ENCODE data around the gene ATRN. TPM values are rescaled to one million over a fixed set of nuclear protein-coding genes. Genes with fewer than 3 reads are reported as not detected.

The ATRN gene
- total RNA-seq, 1 donor from 2014 or later: 8.6 TPM

GRCh38 chr20:3681931-3682781 is 211.3 kb downstream of the ATRN start, which contains the start of gene ADAM33:
Gene ADAM33 (minus strand): TSS chr20:3682010. CDS start chr20:3682004, 6 bp downstream.
- H3K4me1 ChIP-seq: peaks cover 18 to 39% of the 10 kb centered on the region in 2 donors

DNA sequence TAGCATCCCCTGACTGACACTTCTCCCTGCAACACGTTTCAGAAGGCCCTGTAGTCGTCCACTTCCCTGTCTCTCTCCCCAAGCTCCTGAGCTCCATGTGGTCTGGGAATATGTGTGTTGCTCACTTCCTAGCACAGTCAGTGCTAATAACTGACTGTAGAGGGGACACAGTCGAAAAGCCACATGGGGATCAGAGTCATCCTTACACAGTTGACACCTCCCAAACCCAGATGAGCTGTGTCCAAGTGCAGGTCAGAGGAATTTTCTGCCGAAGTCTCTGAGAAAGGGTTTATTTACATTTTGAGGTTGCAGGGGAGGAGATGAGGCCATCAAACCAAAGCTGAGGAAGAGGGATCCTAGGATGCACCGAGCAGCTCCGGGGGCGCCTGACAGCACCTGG is 214.5 kb downstream of the ATRN start:
- TF ChIP-seq, protein P1, sequence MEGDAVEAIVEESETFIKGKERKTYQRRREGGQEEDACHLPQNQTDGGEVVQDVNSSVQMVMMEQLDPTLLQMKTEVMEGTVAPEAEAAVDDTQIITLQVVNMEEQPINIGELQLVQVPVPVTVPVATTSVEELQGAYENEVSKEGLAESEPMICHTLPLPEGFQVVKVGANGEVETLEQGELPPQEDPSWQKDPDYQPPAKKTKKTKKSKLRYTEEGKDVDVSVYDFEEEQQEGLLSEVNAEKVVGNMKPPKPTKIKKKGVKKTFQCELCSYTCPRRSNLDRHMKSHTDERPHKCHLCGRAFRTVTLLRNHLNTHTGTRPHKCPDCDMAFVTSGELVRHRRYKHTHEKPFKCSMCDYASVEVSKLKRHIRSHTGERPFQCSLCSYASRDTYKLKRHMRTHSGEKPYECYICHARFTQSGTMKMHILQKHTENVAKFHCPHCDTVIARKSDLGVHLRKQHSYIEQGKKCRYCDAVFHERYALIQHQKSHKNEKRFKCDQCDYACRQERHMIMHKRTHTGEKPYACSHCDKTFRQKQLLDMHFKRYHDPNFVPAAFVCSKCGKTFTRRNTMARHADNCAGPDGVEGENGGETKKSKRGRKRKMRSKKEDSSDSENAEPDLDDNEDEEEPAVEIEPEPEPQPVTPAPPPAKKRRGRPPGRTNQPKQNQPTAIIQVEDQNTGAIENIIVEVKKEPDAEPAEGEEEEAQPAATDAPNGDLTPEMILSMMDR (IDR thresholded peaks at IDR 0.05): no peak
- Histone ChIP-seq H3K4me1 (peaks cover 13 to 23% of the 10 kb centered on the region in 2 donors), H3K4me3 (no peak overlapping the region), H3K27me3 (no peaks in the 10 kb centered on the region), H3K9me3 (no peaks in the 10 kb centered on the region), H3K36me3 (no peaks in the 10 kb centered on the region), H3K27ac (peak overlapping the region in 1 of 2 donors; percentile 18)
- no peak for DNase-seq (ENCODE audit: low spot score in 2 of 2)
- intact Hi-C loops (cut with DNase I): loop anchor here (10.0 kb wide), 3 partner anchors 211 to 399 kb away; partner anchors contain the start of genes ATRN and RNF24

More at GRCh38 chr20:3681931-3682781, 211.3 kb downstream of the ATRN start, which contains the start of gene ADAM33:
- Histone ChIP-seq H3K36me3 (no peaks in the 10 kb centered on the region), H3K9me3 (no peaks in the 10 kb centered on the region), H3K27ac (peak within 1 kb of the TSS; percentile 90 to 94), H3K4me3 (peak within 1 kb of the TSS; percentile 85 to 88), H3K27me3 (no peaks in the 10 kb centered on the region)
- DNase-seq (ENCODE audit: low spot score in 2 of 2): peak in 1 of 2 donors; percentile 79
- TF ChIP-seq, protein P1 (IDR thresholded peaks at IDR 0.05): no peak
- intact Hi-C loops (cut with DNase I): loop anchor here (5.0 to 10.0 kb wide), 4 partner anchors 165 to 403 kb away; partner anchors contain the start of genes ATRN, MAVS and RNF24

DNA sequence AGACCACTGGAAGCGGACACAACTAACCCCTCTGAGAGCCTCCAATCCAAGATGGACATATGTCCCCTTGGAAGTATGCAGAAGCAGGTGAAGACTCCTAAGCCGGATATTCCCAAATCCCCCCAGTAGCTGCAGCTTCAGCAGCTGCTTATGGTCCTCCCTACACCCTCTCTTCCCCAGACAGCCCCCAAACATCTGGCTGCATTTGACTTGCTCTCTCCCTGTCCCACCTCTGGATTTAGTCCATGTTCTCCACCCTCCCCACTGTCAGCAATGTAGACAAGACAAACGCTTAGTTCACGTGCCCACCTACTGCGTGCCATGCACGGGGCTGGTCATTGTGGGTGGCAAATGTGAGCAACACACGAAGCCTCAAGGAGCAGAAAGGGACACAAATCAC is 215.6 kb downstream of the ATRN start:
- H3K27ac ChIP-seq: peak overlapping the region; percentile 41 to 77
- no peaks in the 10 kb centered on the region for H3K9me3 ChIP-seq
- no peak for DNase-seq (ENCODE audit: low spot score in 2 of 2)
- peaks cover 8 to 16% of the 10 kb centered on the region in 2 donors for H3K4me1 ChIP-seq
- no peaks in the 10 kb centered on the region for H3K27me3 ChIP-seq
- intact Hi-C loops (cut with DNase I): loop anchor here (10.0 kb wide), 3 partner anchors 212 to 398 kb away; partner anchors contain the start of genes ATRN and RNF24
- TF ChIP-seq, protein P1 (IDR thresholded peaks at IDR 0.05): no peak
- no peak overlapping the region for H3K4me3 ChIP-seq
- H3K36me3 ChIP-seq: no peaks in the 10 kb centered on the region

GRCh38 chr20:3686867-3687321 is 216.1 kb downstream of the ATRN start:
- intact Hi-C loops (cut with DNase I): loop anchor here (1.0 to 10.0 kb wide), 4 partner anchors 20 to 398 kb away; partner anchors contain the start of genes ATRN and RNF24
- Histone ChIP-seq H3K4me1 (peaks cover 8 to 16% of the 10 kb centered on the region in 2 donors), H3K36me3 (no peaks in the 10 kb centered on the region), H3K9me3 (no peaks in the 10 kb centered on the region), H3K27me3 (no peaks in the 10 kb centered on the region), H3K4me3 (peak overlapping the region in 1 of 2 donors; percentile 4), H3K27ac (peak overlapping the region; percentile 77 to 85)
- TF ChIP-seq, protein P1 (IDR thresholded peaks at IDR 0.05): no peak
- DNase-seq (ENCODE audit: low spot score in 2 of 2): peak; percentile 49 to 93

GRCh38 chr20:3687655-3688054 is 216.8 kb downstream of the ATRN start:
- Histone ChIP-seq H3K9me3 (no peaks in the 10 kb centered on the region), H3K4me1 (peaks cover 8 to 11% of the 10 kb centered on the region in 2 donors), H3K4me3 (peak overlapping the region in 1 of 2 donors; percentile 4), H3K27me3 (no peaks in the 10 kb centered on the region), H3K27ac (peak overlapping the region; percentile 77 to 85), H3K36me3 (no peaks in the 10 kb centered on the region)
- no peak for DNase-seq (ENCODE audit: low spot score in 2 of 2)
- TF ChIP-seq, protein P1 (IDR thresholded peaks at IDR 0.05): no peak
- intact Hi-C loops (cut with DNase I): loop anchor here (1.0 to 10.0 kb wide), 4 partner anchors 20 to 397 kb away; partner anchors contain the start of genes ATRN and RNF24
